Panc1 (cell line): ENCODE data around the gene SLC41A3.

ENCODE experiments used
- CTCF ChIP-seq: fragments of 450-650 bp; IDR thresholded peaks from 2 replicates; pipeline ENCODE4 v1.5.1; 2017; ENCODE audit warnings: mild to moderate bottlenecking
- POLR2AphosphoS5 ChIP-seq: IDR thresholded peaks from 2 replicates; pipeline ENCODE4 v1.6.1; 2012; ENCODE audit warnings: mild to moderate bottlenecking, low read depth, low read length, moderate library complexity
- REST ChIP-seq, 2 experiments: IDR thresholded peaks; 2 replicates each; pipeline ENCODE4 v1.6.1; 2011 to 2012; ENCODE audit warnings: low read depth in 2 of 2, control low read depth in 1 of 2, low read length in 1 of 2, mild to moderate bottlenecking in 1 of 2, moderate library complexity in 1 of 2; ENCODE audit not compliant: insufficient read depth in 1 of 2
- SIN3A ChIP-seq: IDR thresholded peaks from 2 replicates; pipeline ENCODE4 v1.6.1; 2012; ENCODE audit warnings: low read depth, mild to moderate bottlenecking, low read length, moderate library complexity, borderline replicate concordance; ENCODE audit not compliant: insufficient read depth
- TCF7L2 ChIP-seq: IDR thresholded peaks from 2 replicates; pipeline ENCODE4 v1.6.1; 2011; ENCODE audit warnings: mild to moderate bottlenecking, low read depth, low read length, inconsistent platforms

DNA sequence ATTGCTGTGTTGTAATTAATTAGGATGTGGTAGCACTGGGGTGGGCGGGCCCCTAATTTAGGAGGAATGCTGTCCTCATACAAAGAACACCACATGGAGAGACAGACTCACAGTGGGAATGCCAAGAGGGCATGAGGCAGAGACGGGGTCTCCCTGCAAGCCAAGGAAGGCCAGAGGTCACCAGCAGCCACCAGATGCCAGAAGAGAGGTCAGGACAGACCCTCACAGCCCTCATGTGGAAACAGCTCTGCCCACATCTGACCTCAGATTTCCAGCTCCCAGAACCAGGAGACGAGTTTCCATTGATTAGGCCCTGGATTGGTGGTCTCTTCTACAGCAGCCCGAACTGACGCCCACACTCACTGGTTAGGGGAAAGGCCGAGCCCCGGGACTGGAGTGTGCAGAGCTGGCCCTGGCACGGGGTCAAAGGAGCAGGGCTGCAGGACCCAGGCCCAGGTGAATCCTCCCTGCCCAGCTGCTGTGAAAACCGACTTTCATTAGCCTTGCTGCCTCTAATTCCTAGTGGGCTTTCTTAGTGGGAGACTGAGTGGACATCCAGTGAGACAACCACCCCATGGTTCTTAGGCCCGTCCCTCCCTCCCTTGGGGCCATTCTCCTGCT is 43.0 kb upstream of the SLC41A3 start:
- TF ChIP-seq TCF7L2 (no peak), SIN3A (no peak), CTCF (no peak), POLR2AphosphoS5 (no peak), REST (IDR thresholded peaks at IDR 0.05; ENCODE audit: insufficient read depth in 1 of 2, low read depth in 2 of 2, low read length in 1 of 2) (no peak)
